HEK293 (cell line): ENCODE results near the gene VEGFA.

Source experiments
- GLIS1 ChIP-seq: fragments of 450-650 bp; formaldehyde crosslinking; IDR thresholded peaks from 2 replicates; pipeline ENCODE4 v1.5.1; 2016; ENCODE audit warnings: missing biosample characterization, missing genetic modification characterization
- HOXC10 ChIP-seq: sonication (generic); formaldehyde crosslinking; IDR thresholded peaks from 2 replicates; pipeline ENCODE4 v1.8.1; 2023; ENCODE audit warnings: mild to moderate bottlenecking, missing genetic modification reagents
- KLF8 ChIP-seq: fragments of 450-650 bp; formaldehyde crosslinking; IDR thresholded peaks from 2 replicates; pipeline ENCODE4 v1.5.1; 2016; ENCODE audit warnings: missing biosample characterization, missing genetic modification characterization
- MZF1 ChIP-seq: fragments of 450-650 bp; formaldehyde crosslinking; IDR thresholded peaks from 2 replicates; pipeline ENCODE4 v1.5.1; 2017; ENCODE audit warnings: missing biosample characterization, missing genetic modification characterization, borderline replicate concordance
- OVOL3 ChIP-seq: fragments of 450-650 bp; formaldehyde crosslinking; IDR thresholded peaks from 2 replicates; pipeline ENCODE4 v1.5.1; 2016; ENCODE audit warnings: missing biosample characterization, missing genetic modification characterization
- PRDM1 ChIP-seq: fragments of 450-650 bp; formaldehyde crosslinking; IDR thresholded peaks from 2 replicates; pipeline ENCODE4; 2016; ENCODE audit warnings: missing biosample characterization, missing genetic modification characterization
- RBAK ChIP-seq: fragments of 450-650 bp; formaldehyde crosslinking; IDR thresholded peaks from 2 replicates; pipeline ENCODE4 v1.5.1; 2016; ENCODE audit warnings: missing biosample characterization, missing genetic modification characterization
- TCF7L2 ChIP-seq: IDR thresholded peaks from 2 replicates; pipeline ENCODE4 v1.6.1; 2011; ENCODE audit warnings: low read depth, mild to moderate bottlenecking, inconsistent platforms, low read length, moderate library complexity, borderline replicate concordance
- ZBTB11 ChIP-seq: fragments of 450-650 bp; formaldehyde crosslinking; conservative IDR thresholded peaks from 2 replicates; pipeline ENCODE4 v1.5.1; 2016; ENCODE audit warnings: low read depth, missing biosample characterization, missing genetic modification characterization
- ZBTB21 ChIP-seq: fragments of 450-650 bp; formaldehyde crosslinking; IDR thresholded peaks from 2 replicates; pipeline ENCODE4 v1.5.1; 2017; ENCODE audit warnings: missing biosample characterization, missing genetic modification characterization
- ZBTB48 ChIP-seq: fragments of 450-650 bp; formaldehyde crosslinking; IDR thresholded peaks from 2 replicates; pipeline ENCODE4 v1.5.1; 2016; ENCODE audit warnings: missing biosample characterization, missing genetic modification characterization
- ZIC2 ChIP-seq: fragments of 450-650 bp; formaldehyde crosslinking; IDR thresholded peaks from 2 replicates; pipeline ENCODE4 v1.5.1; 2016; ENCODE audit warnings: missing biosample characterization, missing genetic modification characterization
- ZNF10 ChIP-seq: fragments of 450-650 bp; formaldehyde crosslinking; IDR thresholded peaks from 2 replicates; pipeline ENCODE4 v1.5.1; 2017; ENCODE audit warnings: missing biosample characterization, missing genetic modification characterization
- ZNF133 ChIP-seq: fragments of 450-650 bp; formaldehyde crosslinking; IDR thresholded peaks from 2 replicates; pipeline ENCODE4 v1.5.1; 2016; ENCODE audit warnings: missing biosample characterization, missing genetic modification characterization
- ZNF146 ChIP-seq: fragments of 450-650 bp; formaldehyde crosslinking; IDR thresholded peaks from 2 replicates; pipeline ENCODE4 v1.5.1; 2016; ENCODE audit warnings: missing biosample characterization, missing genetic modification characterization
- ZNF174 ChIP-seq: fragments of 450-650 bp; formaldehyde crosslinking; IDR thresholded peaks from 2 replicates; pipeline ENCODE4 v1.5.0; 2017; ENCODE audit warnings: missing biosample characterization, mild to moderate bottlenecking, missing genetic modification characterization
- ZNF19 ChIP-seq: fragments of 450-650 bp; formaldehyde crosslinking; IDR thresholded peaks from 2 replicates; pipeline ENCODE4; 2016; ENCODE audit warnings: missing biosample characterization, missing genetic modification characterization, low read depth
- ZNF2 ChIP-seq: fragments of 450-650 bp; formaldehyde crosslinking; IDR thresholded peaks from 2 replicates; pipeline ENCODE4 v1.5.1; 2016; ENCODE audit warnings: missing biosample characterization, missing genetic modification characterization
- ZNF221 ChIP-seq: fragments of 450-650 bp; formaldehyde crosslinking; IDR thresholded peaks from 2 replicates; pipeline ENCODE4 v1.5.1; 2017; ENCODE audit warnings: missing biosample characterization, missing genetic modification characterization, borderline replicate concordance
- ZNF239 ChIP-seq: fragments of 450-650 bp; formaldehyde crosslinking; IDR thresholded peaks from 2 replicates; pipeline ENCODE4 v1.5.1; 2016; ENCODE audit warnings: missing biosample characterization, missing genetic modification characterization
- ZNF274 ChIP-seq, 2 experiments: fragments of 200-500 bp in 1 of 2; fragments of 450-650 bp in 1 of 2; sonication (Bioruptor generic) in 1 of 2; formaldehyde crosslinking in 1 of 2; IDR thresholded peaks; 2 replicates each; pipeline versions ENCODE4 v1.5.1 to v1.6.1; 2014 to 2016; ENCODE audit warnings: borderline replicate concordance in 1 of 2, inconsistent platforms in 1 of 2, low read length in 1 of 2, missing biosample characterization in 1 of 2, missing genetic modification characterization in 1 of 2
- ZNF292 ChIP-seq: fragments of 450-650 bp; formaldehyde crosslinking; IDR thresholded peaks from 2 replicates; pipeline ENCODE4 v1.5.1; 2016; ENCODE audit warnings: low read depth, missing biosample characterization, missing genetic modification characterization, borderline replicate concordance
- ZNF302 ChIP-seq: fragments of 450-650 bp; formaldehyde crosslinking; IDR thresholded peaks from 2 replicates; pipeline ENCODE4 v1.5.1; 2016; ENCODE audit warnings: missing biosample characterization, missing genetic modification characterization, low read depth
- ZNF335 ChIP-seq: fragments of 450-650 bp; formaldehyde crosslinking; conservative IDR thresholded peaks from 2 replicates; pipeline ENCODE4 v1.5.1; 2016; ENCODE audit warnings: missing biosample characterization, missing genetic modification characterization
- ZNF530 ChIP-seq: fragments of 450-650 bp; formaldehyde crosslinking; IDR thresholded peaks from 2 replicates; pipeline ENCODE4 v1.5.1; 2016; ENCODE audit warnings: low read depth, missing biosample characterization, missing genetic modification characterization
- ZNF555 ChIP-seq: fragments of 450-650 bp; formaldehyde crosslinking; conservative IDR thresholded peaks from 2 replicates; pipeline ENCODE4 v1.5.1; 2017; ENCODE audit warnings: missing biosample characterization, mild to moderate bottlenecking, missing genetic modification characterization, inconsistent platforms
- ZNF558 ChIP-seq: fragments of 450-650 bp; formaldehyde crosslinking; IDR thresholded peaks from 2 replicates; pipeline ENCODE4 v1.5.1; 2016; ENCODE audit warnings: missing biosample characterization, missing genetic modification characterization
- ZNF585B ChIP-seq: fragments of 450-650 bp; formaldehyde crosslinking; IDR thresholded peaks from 2 replicates; pipeline ENCODE4 v1.5.1; 2016; ENCODE audit warnings: missing biosample characterization, missing genetic modification characterization
- ZNF621 ChIP-seq: fragments of 450-650 bp; formaldehyde crosslinking; IDR thresholded peaks from 2 replicates; pipeline ENCODE4 v1.5.1; 2017; ENCODE audit warnings: missing biosample characterization, missing genetic modification characterization
- ZNF664 ChIP-seq: fragments of 450-650 bp; formaldehyde crosslinking; IDR thresholded peaks from 2 replicates; pipeline ENCODE4 v1.5.1; 2016; ENCODE audit warnings: missing biosample characterization, missing genetic modification characterization
- ZNF76 ChIP-seq: fragments of 450-650 bp; formaldehyde crosslinking; IDR thresholded peaks from 2 replicates; pipeline ENCODE4; 2016; ENCODE audit warnings: low read depth, missing biosample characterization, missing genetic modification characterization, borderline replicate concordance
- ZNF792 ChIP-seq: fragments of 450-650 bp; formaldehyde crosslinking; IDR thresholded peaks from 2 replicates; pipeline ENCODE4 v1.5.1; 2016; ENCODE audit warnings: missing biosample characterization, missing genetic modification characterization
- ZNF837 ChIP-seq: fragments of 450-650 bp; formaldehyde crosslinking; IDR thresholded peaks from 2 replicates; pipeline ENCODE4 v1.5.1; 2016; ENCODE audit warnings: missing biosample characterization, missing genetic modification characterization
- ZSCAN16 ChIP-seq: fragments of 450-650 bp; formaldehyde crosslinking; IDR thresholded peaks from 2 replicates; pipeline ENCODE4 v1.5.1; 2016; ENCODE audit warnings: missing biosample characterization, missing genetic modification characterization
- ZXDB ChIP-seq: fragments of 450-650 bp; formaldehyde crosslinking; IDR thresholded peaks from 2 replicates; pipeline ENCODE4 v1.5.1; 2016; ENCODE audit warnings: missing biosample characterization, missing genetic modification characterization
- TF ChIP-seq, protein P1 (sequence below): fragments of 450-650 bp; formaldehyde crosslinking; IDR thresholded peaks from 2 replicates; pipeline ENCODE4 v1.5.1; 2017; ENCODE audit warnings: missing biosample characterization, missing genetic modification characterization
- TF ChIP-seq, protein P2 (sequence below): fragments of 450-650 bp; formaldehyde crosslinking; IDR thresholded peaks from 2 replicates; pipeline ENCODE4 v1.5.1; 2016; ENCODE audit warnings: missing biosample characterization, missing genetic modification characterization

Gene VEGFA

GRCh38 chr6:43724914-43725642 is 44.9 kb upstream of the VEGFA start (continued):
- TF ChIP-seq ZNF335 (tag by site-specific recombination) (peak; percentile 86), ZNF792 (tag by site-specific recombination) (no peak), ZNF621 (no peak), ZBTB48 (peak; percentile 91), HOXC10 (CRISPR knock-in tag) (no peak), ZNF837 (no peak), ZNF146 (tag by site-specific recombination) (no peak), ZNF221 (tag by site-specific recombination) (no peak), ZNF558 (tag by site-specific recombination) (no peak), ZNF10 (tag by site-specific recombination) (no peak), ZNF239 (no peak), ZNF2 (tag by site-specific recombination) (no peak), TCF7L2 (no peak), ZNF76 (peak; percentile 17; the same call in 1 of the 2 replicates), PRDM1 (tag by site-specific recombination) (no peak), ZNF585B (tag by site-specific recombination) (no peak), ZNF530 (no peak), ZNF133 (no peak), ZNF292 (no peak), ZNF302 (tag by site-specific recombination) (no peak), MZF1 (tag by site-specific recombination) (no peak), GLIS1 (tag by site-specific recombination) (peak; percentile 83), ZNF664 (tag by site-specific recombination) (no peak), ZNF19 (tag by site-specific recombination) (no peak), ZNF174 (no peak), RBAK (tag by site-specific recombination) (no peak), KLF8 (tag by site-specific recombination) (peak; percentile 68; the same call in 1 of the 2 replicates), ZNF555 (tag by site-specific recombination) (no peak), OVOL3 (no peak), ZNF274 (IDR thresholded peaks at IDR 0.05; ENCODE audit: low read length) (no peak), ZNF274 (tag by site-specific recombination; IDR thresholded peaks at IDR 0.05; ENCODE audit: borderline replicate concordance) (no peak), ZIC2 (tag by site-specific recombination) (peak; percentile 71), ZSCAN16 (tag by site-specific recombination) (no peak), ZXDB (tag by site-specific recombination) (peak; percentile 63; the same call in 1 of the 2 replicates), ZBTB11 (no peak), ZBTB21 (tag by site-specific recombination) (peak; percentile 90)
- TF ChIP-seq, protein P1, sequence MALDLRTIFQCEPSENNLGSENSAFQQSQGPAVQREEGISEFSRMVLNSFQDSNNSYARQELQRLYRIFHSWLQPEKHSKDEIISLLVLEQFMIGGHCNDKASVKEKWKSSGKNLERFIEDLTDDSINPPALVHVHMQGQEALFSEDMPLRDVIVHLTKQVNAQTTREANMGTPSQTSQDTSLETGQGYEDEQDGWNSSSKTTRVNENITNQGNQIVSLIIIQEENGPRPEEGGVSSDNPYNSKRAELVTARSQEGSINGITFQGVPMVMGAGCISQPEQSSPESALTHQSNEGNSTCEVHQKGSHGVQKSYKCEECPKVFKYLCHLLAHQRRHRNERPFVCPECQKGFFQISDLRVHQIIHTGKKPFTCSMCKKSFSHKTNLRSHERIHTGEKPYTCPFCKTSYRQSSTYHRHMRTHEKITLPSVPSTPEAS (tag by site-specific recombination): peak; percentile 58
- TF ChIP-seq, protein P2, sequence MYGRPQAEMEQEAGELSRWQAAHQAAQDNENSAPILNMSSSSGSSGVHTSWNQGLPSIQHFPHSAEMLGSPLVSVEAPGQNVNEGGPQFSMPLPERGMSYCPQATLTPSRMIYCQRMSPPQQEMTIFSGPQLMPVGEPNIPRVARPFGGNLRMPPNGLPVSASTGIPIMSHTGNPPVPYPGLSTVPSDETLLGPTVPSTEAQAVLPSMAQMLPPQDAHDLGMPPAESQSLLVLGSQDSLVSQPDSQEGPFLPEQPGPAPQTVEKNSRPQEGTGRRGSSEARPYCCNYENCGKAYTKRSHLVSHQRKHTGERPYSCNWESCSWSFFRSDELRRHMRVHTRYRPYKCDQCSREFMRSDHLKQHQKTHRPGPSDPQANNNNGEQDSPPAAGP: peak; percentile 83
